LNCaP clone FGC (cell line): ENCODE results near the gene SHTN1.

Experiments used
- DNase-seq: peaks from one replicate; pipeline ENCODE4 v3.0.0-alpha.2; 2011; ENCODE audit warnings: low read depth
- H3K4me3 ChIP-seq: 2 replicates; pipeline ENCODE4 v1.5.1; 2011; ENCODE audit warnings: mild to moderate bottlenecking, low read depth, low read length, control low read depth
- CTCF ChIP-seq: IDR thresholded peaks from 2 replicates; pipeline ENCODE4 v1.5.1; 2012; ENCODE audit warnings: mild to moderate bottlenecking; ENCODE audit not compliant: control insufficient read depth, insufficient read depth; ENCODE audit errors: extremely low read depth

Gene SHTN1

GRCh38 chr10:116995648-116996047 lies 9.3 kb downstream of the SHTN1 start:
- DNase-seq, result no peak
- no peak overlapping the region for H3K4me3 ChIP-seq
- TF ChIP-seq CTCF, result no peak

GRCh38 chr10:116994113-116994890 lies 10.7 kb downstream of the SHTN1 start:
- no peak overlapping the region for H3K4me3 ChIP-seq
- no peak for DNase-seq
- no peak for TF ChIP-seq CTCF

GRCh38 chr10:116993610-116994009 lies 11.4 kb downstream of the SHTN1 start:
- no peak overlapping the region for H3K4me3 ChIP-seq
- TF ChIP-seq CTCF, result no peak
- DNase-seq, result no peak

- TF ChIP-seq CTCF, result no peak
- no peak for DNase-seq
- no peak overlapping the region for H3K4me3 ChIP-seq
Observed at GRCh38 chr10:116992183-116992582, 12.8 kb downstream of the SHTN1 start.

- no peak for DNase-seq
- no peak overlapping the region for H3K4me3 ChIP-seq
- TF ChIP-seq CTCF, result no peak
Observed at GRCh38 chr10:116990276-116990800, 14.6 kb downstream of the SHTN1 start.

GRCh38 chr10:116989439-116989838 lies 15.5 kb downstream of the SHTN1 start:
- no peak for TF ChIP-seq CTCF
- no peak for DNase-seq
- H3K4me3 ChIP-seq, result no peak overlapping the region

- no peak overlapping the region for H3K4me3 ChIP-seq
- no peak for TF ChIP-seq CTCF
- DNase-seq, result no peak
Observed at GRCh38 chr10:116988311-116988710, 16.7 kb downstream of the SHTN1 start.
